ES-I3 (cell line): ENCODE results near the gene CAP2.

ENCODE experiments used
- H3K36me3 ChIP-seq: 2 replicates; pipeline ENCODE4 v1.6.1; 2013; ENCODE audit warnings: mild to moderate bottlenecking, low read length, control low read depth, moderate library complexity; ENCODE audit not compliant: insufficient read depth
- H3K4me1 ChIP-seq: 2 replicates; pipeline ENCODE4 v1.6.1; 2013; ENCODE audit warnings: mild to moderate bottlenecking, control low read depth, low read length; ENCODE audit not compliant: insufficient read depth
- H3K9ac ChIP-seq: 2 replicates; pipeline ENCODE4 v1.6.1; 2013; ENCODE audit warnings: low read depth, mild to moderate bottlenecking, low read length, moderate library complexity
- H3K9me3 ChIP-seq: 2 replicates; pipeline ENCODE4 v1.6.1; 2013; ENCODE audit warnings: mild to moderate bottlenecking, low read length, moderate library complexity; ENCODE audit not compliant: control insufficient read depth, insufficient read depth

The CAP2 gene

GRCh38 chr6:17469006-17469832 lies 75.8 kb downstream of the CAP2 start:
- H3K4me1 ChIP-seq, result no peaks in the 10 kb centered on the region
- no peak overlapping the region for H3K9ac ChIP-seq
- H3K36me3 ChIP-seq, result no peaks in the 10 kb centered on the region
- no peaks in the 10 kb centered on the region for H3K9me3 ChIP-seq

- Histone ChIP-seq H3K4me1 (no peaks in the 10 kb centered on the region), H3K9me3 (no peaks in the 10 kb centered on the region), H3K9ac (no peak overlapping the region), H3K36me3 (no peaks in the 10 kb centered on the region)
These were observed 77.0 kb downstream of the CAP2 start for GRCh38 chr6:17470202-17470937.

GRCh38 chr6:17470938-17471327 lies 77.5 kb downstream of the CAP2 start:
- Histone ChIP-seq H3K9ac (no peak overlapping the region), H3K4me1 (no peaks in the 10 kb centered on the region), H3K36me3 (no peaks in the 10 kb centered on the region), H3K9me3 (no peaks in the 10 kb centered on the region)

- H3K9ac ChIP-seq, result no peak overlapping the region
These were observed 79.3 kb downstream of the CAP2 start for GRCh38 chr6:17472653-17473183.

GRCh38 chr6:17473554-17473953 lies 80.2 kb downstream of the CAP2 start:
- Histone ChIP-seq H3K9me3 (no peaks in the 10 kb centered on the region), H3K36me3 (no peaks in the 10 kb centered on the region), H3K9ac (no peak overlapping the region), H3K4me1 (no peaks in the 10 kb centered on the region)

More at GRCh38 chr6:17472653-17473183, 79.3 kb downstream of the CAP2 start:
- H3K36me3 ChIP-seq, result no peaks in the 10 kb centered on the region
- no peaks in the 10 kb centered on the region for H3K4me1 ChIP-seq
- no peaks in the 10 kb centered on the region for H3K9me3 ChIP-seq

GRCh38 chr6:17474289-17474688 lies 80.9 kb downstream of the CAP2 start:
- Histone ChIP-seq H3K36me3 (no peaks in the 10 kb centered on the region), H3K4me1 (no peaks in the 10 kb centered on the region), H3K9ac (no peak overlapping the region), H3K9me3 (no peaks in the 10 kb centered on the region)

- no peaks in the 10 kb centered on the region for H3K4me1 ChIP-seq
- H3K9ac ChIP-seq, result no peak overlapping the region
- H3K9me3 ChIP-seq, result no peaks in the 10 kb centered on the region
- H3K36me3 ChIP-seq, result no peaks in the 10 kb centered on the region
These were observed 82.3 kb downstream of the CAP2 start for GRCh38 chr6:17475606-17476244.

GRCh38 chr6:17476511-17476910 lies 83.1 kb downstream of the CAP2 start:
- Histone ChIP-seq H3K4me1 (no peaks in the 10 kb centered on the region), H3K9me3 (no peaks in the 10 kb centered on the region), H3K36me3 (no peaks in the 10 kb centered on the region), H3K9ac (no peak overlapping the region)

GRCh38 chr6:17477356-17477755 lies 84.0 kb downstream of the CAP2 start:
- Histone ChIP-seq H3K9ac (no peak overlapping the region), H3K36me3 (no peaks in the 10 kb centered on the region), H3K9me3 (no peaks in the 10 kb centered on the region)

GRCh38 chr6:17478223-17478907 lies 85.0 kb downstream of the CAP2 start:
- H3K9me3 ChIP-seq, result no peaks in the 10 kb centered on the region
- no peak overlapping the region for H3K9ac ChIP-seq
- H3K36me3 ChIP-seq, result no peaks in the 10 kb centered on the region
- H3K4me1 ChIP-seq, result peaks cover 9% of the 10 kb centered on the region; the same call in 1 of the 2 replicates

More at GRCh38 chr6:17477356-17477755, 84.0 kb downstream of the CAP2 start:
- H3K4me1 ChIP-seq, result no peaks in the 10 kb centered on the region

- Histone ChIP-seq H3K4me1 (peaks cover 9% of the 10 kb centered on the region; the same call in 1 of the 2 replicates), H3K9me3 (no peaks in the 10 kb centered on the region), H3K9ac (no peak overlapping the region), H3K36me3 (no peaks in the 10 kb centered on the region)
These were observed 85.6 kb downstream of the CAP2 start for GRCh38 chr6:17478946-17479345.

- H3K4me1 ChIP-seq, result peaks cover 9% of the 10 kb centered on the region; the same call in 1 of the 2 replicates
- H3K36me3 ChIP-seq, result no peaks in the 10 kb centered on the region
- H3K9ac ChIP-seq, result no peak overlapping the region
- no peaks in the 10 kb centered on the region for H3K9me3 ChIP-seq
These were observed 87.1 kb downstream of the CAP2 start for GRCh38 chr6:17480476-17480875.

GRCh38 chr6:17482711-17483110 lies 89.3 kb downstream of the CAP2 start:
- Histone ChIP-seq H3K9me3 (no peaks in the 10 kb centered on the region), H3K36me3 (no peaks in the 10 kb centered on the region), H3K9ac (no peak overlapping the region), H3K4me1 (peaks cover 9% of the 10 kb centered on the region; the same call in 1 of the 2 replicates)
